CD4-positive, alpha-beta T cell treated with Interleukin-21 for 1 hour (primary cell): ENCODE results near the gene ZXDC.

Experiments
- DNase-seq: peaks from one replicate; pipeline ENCODE4 v3.0.0-alpha.2; 2020

The ZXDC gene

DNA sequence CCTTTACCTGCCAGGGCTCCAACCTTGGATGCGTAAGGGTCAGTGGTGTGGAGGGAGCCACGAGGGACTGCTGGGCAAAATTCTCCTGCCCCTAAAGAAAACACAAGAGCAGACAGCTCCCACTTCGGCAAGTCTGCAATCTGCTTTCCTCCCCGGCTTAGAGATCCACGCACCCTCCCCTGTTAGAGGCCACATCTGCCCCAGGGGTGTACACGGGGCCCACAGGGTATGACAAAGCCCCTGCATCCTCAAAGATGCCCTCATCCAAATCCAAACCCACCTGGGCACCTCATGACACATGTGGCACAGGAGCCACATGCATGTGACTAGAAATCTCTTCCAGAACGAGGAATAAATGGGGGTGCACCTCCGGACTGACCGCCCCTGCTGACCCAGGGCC is 25.5 kb downstream of the ZXDC start:
- DNase-seq = no peak

DNA sequence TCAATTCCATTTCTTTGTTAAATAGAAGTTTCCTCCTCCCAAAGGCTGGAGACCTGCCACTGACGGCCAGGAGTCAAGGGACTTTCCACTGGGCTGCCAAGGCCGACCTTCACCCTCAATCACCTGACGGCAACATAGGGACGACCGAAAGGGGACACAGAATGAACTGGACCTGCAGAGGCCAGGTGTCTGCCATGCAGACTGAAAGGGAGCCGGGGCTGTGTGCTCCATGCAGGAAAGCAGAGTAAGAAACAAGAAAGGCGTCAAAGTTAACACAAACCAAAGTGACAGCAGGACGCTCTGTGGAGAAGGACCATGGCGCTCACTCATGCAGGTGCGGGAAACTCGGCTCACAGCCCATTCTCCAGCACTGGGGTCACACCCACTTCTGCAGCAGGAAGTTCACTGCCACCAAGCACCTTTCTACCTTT is 26.1 kb downstream of the ZXDC start:
- no peak for DNase-seq

GRCh38 chr3:126448893-126449180 is 26.9 kb downstream of the ZXDC start:
- DNase-seq = no peak

DNA sequence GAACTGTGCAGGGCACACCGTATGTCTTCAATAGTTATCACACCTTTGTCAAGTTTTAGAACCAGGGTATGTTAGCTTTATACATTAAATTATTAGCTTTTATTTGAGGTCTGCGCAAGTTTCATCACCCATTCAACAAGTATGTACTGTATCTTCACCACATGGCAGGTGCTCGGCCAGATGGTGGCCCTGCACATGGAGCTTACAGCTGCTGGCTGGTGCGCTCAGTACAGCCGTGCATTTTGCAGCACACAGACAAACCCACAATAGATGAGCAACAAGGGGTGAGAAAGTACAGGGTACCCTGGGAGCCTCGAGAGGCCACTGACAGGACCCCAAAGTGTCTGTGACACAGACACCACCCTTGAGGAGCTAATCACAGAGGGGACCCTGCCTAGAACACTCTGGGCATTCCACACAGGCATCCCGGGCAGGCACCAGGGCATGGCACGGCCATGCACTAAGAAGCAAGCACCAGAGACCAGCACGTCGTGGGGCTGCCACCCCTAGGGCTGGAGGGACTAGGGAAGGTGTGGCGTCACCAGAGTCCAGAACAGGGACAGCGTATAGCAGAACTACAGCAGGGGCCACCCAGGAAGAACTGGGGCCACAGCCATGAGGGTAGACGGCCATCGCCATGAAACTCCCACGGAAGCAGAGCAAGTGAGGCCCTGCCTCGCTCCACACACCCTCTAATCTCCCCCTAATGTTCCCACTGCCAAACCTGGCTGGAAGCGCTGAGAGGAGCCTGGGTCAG is 27.4 kb downstream of the ZXDC start:
- no peak for DNase-seq

DNA sequence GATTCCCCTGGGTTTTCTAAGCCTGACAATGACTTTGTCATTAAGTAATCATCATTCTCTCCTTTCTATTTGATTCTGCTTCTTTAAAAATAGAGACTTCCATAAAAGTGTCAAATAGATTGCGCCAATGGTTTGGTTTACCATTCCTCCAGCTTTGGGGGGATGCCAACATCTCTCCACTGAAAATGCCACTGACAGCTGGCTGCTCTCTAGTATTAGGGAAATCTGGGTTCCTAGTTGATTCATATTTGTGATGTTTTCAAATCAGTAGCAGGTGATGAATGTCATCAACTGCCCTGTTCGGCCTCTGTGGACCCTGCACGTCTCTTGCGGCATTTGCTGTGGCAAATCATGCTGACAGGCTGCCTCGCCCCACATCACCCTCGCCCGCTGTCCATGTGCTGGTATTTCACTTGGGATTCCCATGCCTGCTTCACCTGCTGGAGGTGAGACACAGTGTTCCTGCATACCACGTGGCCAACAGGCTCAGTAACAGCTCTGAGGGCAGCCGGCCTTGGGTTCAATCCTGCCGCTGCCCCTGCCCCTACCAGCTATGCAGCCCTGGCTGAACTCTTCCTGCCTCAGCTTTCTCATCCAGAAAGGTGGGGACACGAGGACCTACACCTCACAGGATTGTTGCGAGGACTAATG is 28.1 kb downstream of the ZXDC start:
- no peak for DNase-seq

DNA sequence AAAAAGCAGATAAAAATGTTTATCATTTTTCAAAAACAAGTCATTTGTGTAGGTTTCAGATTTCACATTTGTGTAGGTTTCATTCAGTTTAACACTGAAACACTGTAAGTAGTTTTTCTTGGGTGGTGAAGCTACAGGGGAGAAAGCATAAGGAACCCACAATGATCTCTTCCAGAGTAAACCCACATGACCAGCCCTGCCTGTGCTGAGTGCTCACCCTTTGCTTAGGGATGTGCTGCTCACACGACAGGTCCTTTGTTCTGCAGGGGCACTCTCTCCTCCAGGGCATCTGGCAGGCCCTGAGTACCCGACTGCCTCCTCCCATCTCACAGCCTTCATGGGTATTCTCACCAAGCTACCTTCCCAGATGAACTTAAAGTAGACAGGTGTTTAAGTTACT is 28.9 kb downstream of the ZXDC start:
- DNase-seq = no peak

- no peak for DNase-seq
These were observed 29.4 kb downstream of the ZXDC start for GRCh38 chr3:126446301-126446700.

GRCh38 chr3:126445506-126445905 is 30.2 kb downstream of the ZXDC start:
- no peak for DNase-seq

GRCh38 chr3:126442856-126443242 is 32.8 kb downstream of the ZXDC start:
- no peak for DNase-seq

DNA sequence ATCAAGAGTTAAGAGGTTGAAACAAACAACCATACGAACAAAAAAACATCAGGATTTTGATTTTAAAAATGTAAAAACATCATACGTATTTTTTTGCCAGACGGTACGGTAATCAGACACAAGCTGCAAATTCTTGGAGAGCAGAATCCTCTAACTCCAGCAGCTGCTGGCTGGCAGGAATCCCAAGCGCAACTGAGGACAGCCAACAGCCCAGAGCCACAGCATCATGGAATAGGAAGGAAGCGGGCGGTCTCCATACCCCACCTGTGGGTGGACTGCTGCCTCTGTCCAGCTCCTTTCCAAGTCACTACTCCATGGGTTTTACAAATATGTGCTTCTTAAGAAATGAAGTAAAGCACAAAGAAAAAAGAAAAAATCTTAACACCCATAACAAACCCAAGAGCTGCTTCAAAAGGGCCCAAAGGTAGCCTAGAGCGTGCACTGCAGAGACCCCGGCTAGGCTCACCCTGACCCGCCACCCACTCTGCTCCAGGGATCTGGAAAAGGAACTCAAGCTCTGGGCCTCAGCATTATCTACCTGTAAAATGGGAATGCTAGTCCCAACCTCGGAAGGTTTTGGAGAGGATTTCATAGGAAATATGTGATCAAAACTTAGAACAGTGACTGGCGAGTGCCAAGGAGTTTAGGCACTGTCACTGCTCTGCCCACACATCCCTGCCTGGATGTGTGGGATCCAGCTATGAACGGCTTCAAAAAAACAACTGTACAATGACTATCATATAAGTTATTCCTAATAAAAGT is 33.4 kb downstream of the ZXDC start:
- no peak for DNase-seq

DNA sequence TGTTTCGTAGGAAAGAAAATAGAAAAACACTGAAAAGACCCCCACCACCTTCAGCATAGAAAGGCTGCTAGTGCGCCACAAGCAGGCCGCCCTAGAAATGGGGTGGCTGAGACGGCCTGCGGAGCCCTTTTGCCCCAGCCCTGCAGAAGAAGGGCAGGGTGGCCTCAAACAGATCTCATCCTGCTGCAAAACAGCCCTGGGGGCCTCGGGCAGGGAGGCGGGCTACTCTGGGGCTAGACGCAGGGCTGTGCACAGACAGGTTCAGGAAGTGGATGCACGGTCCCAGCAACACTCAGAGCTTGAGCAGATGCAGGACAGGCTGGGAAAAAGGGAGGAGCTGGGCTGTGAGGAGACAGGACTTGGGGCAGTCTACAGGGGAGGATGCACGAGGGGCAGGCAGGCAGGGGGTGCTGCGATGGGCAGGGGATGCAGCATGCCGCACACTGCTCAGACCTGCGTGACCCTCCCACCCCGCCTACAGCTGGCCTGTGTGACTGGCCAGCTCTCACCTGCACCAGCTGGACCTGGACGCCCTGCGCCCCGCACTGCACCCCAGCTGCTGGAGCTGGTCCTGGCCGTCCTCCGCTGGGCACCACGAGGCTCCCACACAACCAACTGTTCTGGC is 34.3 kb downstream of the ZXDC start:
- no peak for DNase-seq

GRCh38 chr3:126440709-126440995 is 35.0 kb downstream of the ZXDC start:
- DNase-seq = no peak

DNA sequence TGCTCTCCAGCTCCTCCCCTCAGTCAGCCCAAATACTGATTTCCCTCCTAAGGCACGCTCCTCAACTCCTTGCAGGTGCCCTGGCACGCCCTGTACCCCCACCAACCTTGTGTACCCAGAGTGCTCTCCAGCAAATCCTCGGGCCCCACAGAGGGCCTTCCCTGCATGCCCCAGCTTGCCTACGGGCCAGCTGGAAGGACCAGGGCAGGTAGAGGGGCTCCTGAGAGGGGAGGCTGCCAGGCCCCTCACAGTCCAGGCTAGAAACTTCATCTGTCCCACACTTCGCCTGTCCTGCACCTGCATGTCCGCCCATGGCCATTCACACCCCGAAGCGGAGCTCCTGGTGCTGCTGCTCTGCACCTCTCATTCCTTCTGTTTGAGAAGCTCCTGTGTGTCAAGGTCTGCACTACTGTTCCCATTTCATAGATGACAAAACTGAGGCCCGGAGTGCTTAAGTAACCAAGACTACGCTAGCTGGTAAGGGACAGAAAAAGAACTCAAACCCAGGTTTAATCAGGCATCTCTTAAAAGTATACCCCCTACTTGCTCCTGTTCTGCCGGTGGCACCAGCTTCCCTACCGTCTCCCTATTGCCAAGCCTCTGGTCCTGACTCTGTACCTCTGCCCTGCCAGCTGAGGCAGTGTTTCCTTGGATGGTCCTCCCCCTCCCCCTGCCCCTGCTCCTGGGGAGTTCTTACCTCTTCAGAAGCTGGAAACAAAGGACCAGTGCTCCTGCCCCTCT is 35.6 kb downstream of the ZXDC start:
- DNase-seq = no peak

GRCh38 chr3:126439346-126439967 is 36.2 kb downstream of the ZXDC start:
- no peak for DNase-seq

DNA sequence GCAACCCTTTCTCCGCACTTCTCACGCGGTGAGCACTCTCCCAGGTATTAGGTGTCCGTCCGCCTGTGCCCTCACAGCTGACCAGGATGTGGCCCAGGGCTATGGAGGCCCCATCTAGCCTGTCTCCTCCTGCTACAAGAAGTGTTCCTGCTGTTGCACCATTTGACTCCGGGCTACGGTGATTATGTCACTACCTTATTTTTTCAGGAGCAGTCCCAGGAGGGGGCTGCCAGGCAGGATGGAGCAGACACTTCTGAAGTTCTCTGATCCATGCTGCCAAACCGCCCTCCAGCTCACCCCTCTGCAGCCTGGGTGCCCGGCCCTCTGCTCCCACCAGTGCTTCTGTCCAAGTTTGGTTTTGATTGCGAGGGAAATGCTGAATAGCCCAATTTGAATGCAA is 36.9 kb downstream of the ZXDC start:
- DNase-seq = no peak

GRCh38 chr3:126438186-126438585 is 37.5 kb downstream of the ZXDC start:
- no peak for DNase-seq

GRCh38 chr3:126436826-126437717 is 38.6 kb downstream of the ZXDC start:
- DNase-seq = no peak

DNA sequence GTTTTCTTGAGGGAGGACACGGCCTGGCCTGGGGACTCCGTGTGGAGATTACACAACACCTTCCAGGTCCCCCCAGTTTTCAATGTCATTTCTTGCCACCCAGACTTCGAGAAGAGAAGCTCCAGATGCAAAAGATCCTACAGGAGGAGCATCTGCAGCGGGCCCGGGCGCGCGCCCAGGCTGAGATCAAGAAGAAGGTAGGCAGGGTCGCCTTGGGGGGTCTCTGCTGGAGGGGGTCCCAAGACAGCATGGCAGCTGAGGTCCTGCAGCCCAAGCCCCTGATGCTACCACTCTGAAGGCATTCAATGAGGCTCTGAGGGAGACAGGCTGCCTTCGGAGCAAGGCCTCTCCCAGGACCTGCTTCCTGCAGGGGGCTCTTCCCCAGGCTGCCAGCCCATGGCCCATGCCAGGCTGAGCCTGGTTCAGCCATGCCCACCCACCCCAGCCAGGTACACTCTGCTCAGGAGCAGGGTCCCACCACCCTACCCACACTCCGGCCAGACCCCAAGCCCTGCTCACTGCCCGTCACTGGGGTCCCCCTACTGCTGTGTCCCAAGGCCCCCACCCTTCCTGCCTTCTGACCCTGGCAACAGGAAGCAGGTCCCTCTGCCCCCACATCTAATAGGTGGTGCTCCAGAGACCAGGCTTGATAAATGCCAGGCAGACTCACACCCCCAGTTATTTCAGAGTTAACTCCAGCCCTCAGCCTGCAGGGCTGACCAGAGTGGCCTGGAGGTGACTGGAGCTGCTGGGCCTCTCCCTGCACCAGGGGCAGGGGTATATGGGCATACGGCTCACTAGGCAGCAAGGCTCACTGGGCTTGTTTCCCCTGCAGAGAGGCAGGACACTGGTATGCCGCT is 40.0 kb downstream of the ZXDC start:
- DNase-seq = no peak

- no peak for DNase-seq
These were observed 40.7 kb downstream of the ZXDC start for GRCh38 chr3:126434931-126435411.

GRCh38 chr3:126434264-126434590 is 41.5 kb downstream of the ZXDC start:
- no peak for DNase-seq
